Tibial nerve (tissue), 4 donors: ENCODE data around the gene RIPOR3. TPM values are rescaled to one million over a fixed set of nuclear protein-coding genes. Genes with fewer than 3 reads are reported as not detected.

ENCODE experiments used
- DNase-seq, 2 donors: peaks; one replicate each; pipeline ENCODE4 v3.0.0-alpha.2; 2019; ENCODE audit warnings: low spot score in 2 of 2
- H3K27ac ChIP-seq, 4 donors: fragments of 200-600 bp; sonication (generic) in 3 of 4; one replicate each; pipeline ENCODE4 v1.5.1; 2017 to 2019; ENCODE audit warnings: mild to moderate bottlenecking in 1 of 4
- H3K27me3 ChIP-seq, 2 donors: fragments of 200-600 bp; sonication (generic) in 1 of 2; one replicate each; pipeline versions ENCODE4 v1.5.1 to v1.6.0; 2017 to 2019
- H3K36me3 ChIP-seq, 3 donors: fragments of 200-600 bp; sonication (generic); one replicate each; pipeline ENCODE4 v1.5.1; 2018 to 2019
- H3K4me1 ChIP-seq, 4 donors: fragments of 200-600 bp; sonication (generic) in 3 of 4; one replicate each; pipeline ENCODE4 v1.5.1; 2017 to 2019
- H3K4me3 ChIP-seq, 4 donors: fragments of 200-600 bp; sonication (generic) in 3 of 4; one replicate each; pipeline ENCODE4 v1.5.1; 2017 to 2019; ENCODE audit warnings: mild to moderate bottlenecking in 1 of 4, moderate library complexity in 1 of 4
- H3K9me3 ChIP-seq, 4 donors: fragments of 200-600 bp; sonication (generic) in 3 of 4; one replicate each; pipeline ENCODE4 v1.5.1; 2017 to 2019
- EP300 ChIP-seq, 2 donors: sonication (generic); formaldehyde crosslinking; IDR thresholded peaks; one replicate each; pipeline ENCODE4 v1.6.1; 2017; ENCODE audit warnings: antibody characterized with exemption in 2 of 2, mild to moderate bottlenecking in 1 of 2
- POLR2A ChIP-seq, 2 donors: fragments of 450-650 bp; IDR thresholded peaks; one replicate each; pipeline ENCODE4 v1.6.1; 2017; ENCODE audit warnings: antibody characterized with exemption in 2 of 2, mild to moderate bottlenecking in 2 of 2, moderate library complexity in 2 of 2
- WGBS, 2 donors: methylation state at CpG; one replicate each; pipeline ENCODE4 v1.1.5; 2018; 5-methylcytosine and 5-hydroxymethylcytosine counted together
- total RNA-seq, 4 donors: library from RNA; depleted of rRNA; stranded (reverse); fragments of >200 nt; gene quantifications; one replicate each; pipeline ENCODE4 v1.1.0, GENCODE V29; 2016
- TF ChIP-seq, protein P1 (sequence below), 5 experiments: fragments of 200-600 bp in 3 of 5; fragments of 450-650 bp in 2 of 5; sonication (generic) in 3 of 5; IDR thresholded peaks; one replicate each; pipeline ENCODE4 v1.5.1; 2016 to 2019; ENCODE audit warnings: antibody characterized with exemption in 5 of 5, mild to moderate bottlenecking in 3 of 5, moderate library complexity in 2 of 5

RIPOR3 gene, protein sequence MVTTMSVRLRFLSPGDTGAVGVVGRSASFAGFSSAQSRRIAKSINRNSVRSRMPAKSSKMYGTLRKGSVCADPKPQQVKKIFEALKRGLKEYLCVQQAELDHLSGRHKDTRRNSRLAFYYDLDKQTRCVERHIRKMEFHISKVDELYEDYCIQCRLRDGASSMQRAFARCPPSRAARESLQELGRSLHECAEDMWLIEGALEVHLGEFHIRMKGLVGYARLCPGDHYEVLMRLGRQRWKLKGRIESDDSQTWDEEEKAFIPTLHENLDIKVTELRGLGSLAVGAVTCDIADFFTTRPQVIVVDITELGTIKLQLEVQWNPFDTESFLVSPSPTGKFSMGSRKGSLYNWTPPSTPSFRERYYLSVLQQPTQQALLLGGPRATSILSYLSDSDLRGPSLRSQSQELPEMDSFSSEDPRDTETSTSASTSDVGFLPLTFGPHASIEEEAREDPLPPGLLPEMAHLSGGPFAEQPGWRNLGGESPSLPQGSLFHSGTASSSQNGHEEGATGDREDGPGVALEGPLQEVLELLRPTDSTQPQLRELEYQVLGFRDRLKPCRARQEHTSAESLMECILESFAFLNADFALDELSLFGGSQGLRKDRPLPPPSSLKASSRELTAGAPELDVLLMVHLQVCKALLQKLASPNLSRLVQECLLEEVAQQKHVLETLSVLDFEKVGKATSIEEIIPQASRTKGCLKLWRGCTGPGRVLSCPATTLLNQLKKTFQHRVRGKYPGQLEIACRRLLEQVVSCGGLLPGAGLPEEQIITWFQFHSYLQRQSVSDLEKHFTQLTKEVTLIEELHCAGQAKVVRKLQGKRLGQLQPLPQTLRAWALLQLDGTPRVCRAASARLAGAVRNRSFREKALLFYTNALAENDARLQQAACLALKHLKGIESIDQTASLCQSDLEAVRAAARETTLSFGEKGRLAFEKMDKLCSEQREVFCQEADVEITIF
- 10 to 100 TPM; 24.5 to 73.0 (median 35.5) TPM for total RNA-seq

DNA sequence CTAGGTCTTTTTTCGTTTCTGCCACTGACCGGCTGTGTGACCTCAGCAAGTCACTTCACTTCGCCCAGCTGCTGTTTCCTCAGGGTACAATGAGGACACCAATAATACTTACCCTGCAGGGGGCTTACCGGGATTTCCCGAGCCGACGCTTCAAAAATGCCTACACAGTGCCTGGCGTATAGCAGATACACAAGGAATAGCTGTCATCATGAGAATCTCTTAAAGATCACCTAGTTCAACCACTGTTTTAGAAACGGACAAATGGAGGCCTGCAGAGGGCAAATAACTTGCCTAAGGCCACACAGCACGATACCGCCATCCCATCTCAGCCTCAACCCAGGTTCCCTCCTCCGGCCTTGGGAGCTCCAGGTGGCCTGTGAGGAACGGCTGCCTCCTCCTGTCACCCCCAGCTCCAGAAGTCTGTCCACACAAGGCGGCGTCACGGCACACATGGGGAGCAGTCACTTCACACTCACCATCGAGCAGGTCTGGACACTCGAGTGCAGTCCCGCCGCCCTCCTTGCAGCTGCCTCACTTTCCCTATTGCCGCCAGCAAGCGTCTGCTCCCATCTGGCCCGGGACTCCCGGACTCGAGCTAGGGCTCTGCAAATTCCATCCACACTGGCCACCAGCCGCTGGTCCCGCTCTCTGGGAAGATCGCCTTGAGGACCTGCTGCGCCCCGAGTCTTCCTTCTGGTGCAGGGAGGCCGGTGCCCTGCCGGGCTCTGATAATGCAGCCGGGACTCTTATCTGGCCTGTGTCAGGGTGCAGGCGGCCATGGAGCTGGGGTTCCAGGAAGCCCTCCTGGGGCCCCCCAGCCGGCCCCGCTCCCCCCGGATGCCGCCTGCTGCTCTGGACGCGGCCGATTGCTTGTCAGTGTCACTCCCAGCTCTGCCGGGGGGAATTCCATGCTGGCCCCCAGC is at the start of gene RIPOR3:
Gene RIPOR3 (minus strand): TSS at position 893 of the 923 bp plus-strand sequence. CDS start 414 bp downstream, at position 479.
- H3K4me1 ChIP-seq, result peaks cover 0 to 33% (median 8%) of the 10 kb centered on the region in 4 donors
- H3K27ac ChIP-seq, result peak within 1 kb of the TSS; percentile 64 to 85 (median 72)
- no peaks in the 10 kb centered on the region for H3K36me3 ChIP-seq
- no peaks in the 10 kb centered on the region for H3K9me3 ChIP-seq
- peaks cover 0 to 19% of the 10 kb centered on the region in 2 donors for H3K27me3 ChIP-seq
- no peak for DNase-seq
- peak within 1 kb of the TSS; percentile 36 to 56 (median 46) for H3K4me3 ChIP-seq
- 21 to 55% methylated on average over 16 to 36 of the region's 42 CpGs for WGBS, 2 donors
- no peak for TF ChIP-seq POLR2A (IDR thresholded peaks at IDR 0.05)
- TF ChIP-seq, protein P1, sequence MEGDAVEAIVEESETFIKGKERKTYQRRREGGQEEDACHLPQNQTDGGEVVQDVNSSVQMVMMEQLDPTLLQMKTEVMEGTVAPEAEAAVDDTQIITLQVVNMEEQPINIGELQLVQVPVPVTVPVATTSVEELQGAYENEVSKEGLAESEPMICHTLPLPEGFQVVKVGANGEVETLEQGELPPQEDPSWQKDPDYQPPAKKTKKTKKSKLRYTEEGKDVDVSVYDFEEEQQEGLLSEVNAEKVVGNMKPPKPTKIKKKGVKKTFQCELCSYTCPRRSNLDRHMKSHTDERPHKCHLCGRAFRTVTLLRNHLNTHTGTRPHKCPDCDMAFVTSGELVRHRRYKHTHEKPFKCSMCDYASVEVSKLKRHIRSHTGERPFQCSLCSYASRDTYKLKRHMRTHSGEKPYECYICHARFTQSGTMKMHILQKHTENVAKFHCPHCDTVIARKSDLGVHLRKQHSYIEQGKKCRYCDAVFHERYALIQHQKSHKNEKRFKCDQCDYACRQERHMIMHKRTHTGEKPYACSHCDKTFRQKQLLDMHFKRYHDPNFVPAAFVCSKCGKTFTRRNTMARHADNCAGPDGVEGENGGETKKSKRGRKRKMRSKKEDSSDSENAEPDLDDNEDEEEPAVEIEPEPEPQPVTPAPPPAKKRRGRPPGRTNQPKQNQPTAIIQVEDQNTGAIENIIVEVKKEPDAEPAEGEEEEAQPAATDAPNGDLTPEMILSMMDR (IDR thresholded peaks at IDR 0.05), result no peak
- no peak for TF ChIP-seq EP300 (IDR thresholded peaks at IDR 0.05)

DNA sequence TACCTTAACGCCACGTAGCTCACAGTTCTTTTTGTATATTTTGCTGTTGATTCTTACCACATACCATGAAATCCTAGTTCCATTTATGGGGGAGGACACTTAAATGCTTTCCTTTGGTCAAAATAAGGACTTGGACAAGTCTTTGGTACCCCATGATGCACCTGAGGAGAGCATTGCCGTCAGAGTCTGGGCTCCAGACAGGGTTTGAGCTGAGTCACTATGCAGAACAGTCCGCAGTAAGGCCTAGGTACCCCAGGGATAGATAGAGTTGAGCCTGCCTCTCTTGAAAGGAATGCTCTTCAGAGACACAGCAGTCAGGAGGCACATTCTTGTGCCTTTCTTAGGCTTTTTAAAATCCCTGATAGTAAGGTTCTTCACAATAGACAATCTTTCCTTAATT is 46.0 kb upstream of the RIPOR3 start:
- no peak for TF ChIP-seq POLR2A (IDR thresholded peaks at IDR 0.05)
- TF ChIP-seq, protein P1 (IDR thresholded peaks at IDR 0.05), result no peak
- TF ChIP-seq EP300 (IDR thresholded peaks at IDR 0.05), result no peak
- Histone ChIP-seq H3K27ac (no peak overlapping the region), H3K36me3 (peaks cover 0 to 3% (median 0%) of the 10 kb centered on the region in 3 donors), H3K9me3 (no peaks in the 10 kb centered on the region), H3K27me3 (peaks cover 0 to 2% of the 10 kb centered on the region in 2 donors), H3K4me1 (peaks cover 0 to 4% (median 3%) of the 10 kb centered on the region in 4 donors), H3K4me3 (no peak overlapping the region)
- no peak for DNase-seq
- 82 to 88% methylated on average over 4 of the region's 4 CpGs for WGBS, 2 donors

DNA sequence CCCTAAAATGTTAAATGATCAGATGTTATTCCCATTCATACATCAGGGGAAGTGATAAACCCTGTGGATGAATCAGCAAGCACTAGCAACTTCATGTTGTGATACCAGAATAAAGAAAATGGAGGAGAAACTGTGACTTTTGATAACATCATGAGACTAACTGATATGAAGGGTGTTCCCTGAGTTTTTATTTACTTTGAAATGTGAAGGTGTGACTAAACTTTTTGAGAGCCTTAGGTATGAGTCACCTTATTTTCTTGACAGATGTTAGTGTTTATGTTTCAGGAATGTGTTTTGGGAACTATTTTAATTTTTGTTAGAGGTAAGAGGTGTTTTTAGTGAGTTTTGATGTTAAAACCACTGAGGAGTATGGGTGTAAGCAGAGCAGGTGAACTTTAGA is 44.5 kb upstream of the RIPOR3 start:
- Histone ChIP-seq H3K4me1 (peaks cover 0 to 13% (median 10%) of the 10 kb centered on the region in 4 donors), H3K27me3 (peaks cover 0 to 2% of the 10 kb centered on the region in 2 donors), H3K9me3 (no peaks in the 10 kb centered on the region), H3K4me3 (no peak overlapping the region), H3K27ac (peak overlapping the region in 1 of 4 donors; percentile 13), H3K36me3 (peaks cover 0 to 3% (median 0%) of the 10 kb centered on the region in 3 donors)
- no peak for TF ChIP-seq POLR2A (IDR thresholded peaks at IDR 0.05)
- TF ChIP-seq, protein P1 (IDR thresholded peaks at IDR 0.05), result no peak
- no peak for TF ChIP-seq EP300 (IDR thresholded peaks at IDR 0.05)
- no peak for DNase-seq

- Histone ChIP-seq H3K9me3 (no peaks in the 10 kb centered on the region), H3K4me3 (no peak overlapping the region), H3K27me3 (peaks cover 0 to 2% of the 10 kb centered on the region in 2 donors), H3K4me1 (peaks cover 0 to 19% (median 12%) of the 10 kb centered on the region in 4 donors), H3K36me3 (peaks cover 0 to 3% (median 0%) of the 10 kb centered on the region in 3 donors), H3K27ac (no peak overlapping the region)
- no peak for DNase-seq
- TF ChIP-seq, protein P1 (IDR thresholded peaks at IDR 0.05), result no peak
- TF ChIP-seq POLR2A (IDR thresholded peaks at IDR 0.05) (no peak), EP300 (IDR thresholded peaks at IDR 0.05) (no peak)
- WGBS, 2 donors, result 91 to 92% methylated on average over 9 of the region's 9 CpGs
Observed at GRCh38 chr20:50734730-50735679, 43.7 kb upstream of the RIPOR3 start.
